Spleen (tissue), 11 donors: ENCODE data around the gene NT5E. TPM values are rescaled to one million over a fixed set of nuclear protein-coding genes. Genes with fewer than 3 reads are reported as not detected.

Experiments used
- DNase-seq: peaks from one replicate; pipeline ENCODE4 v3.0.0-alpha.2; 2020
- H3K27ac ChIP-seq, 8 donors: fragments of 200-600 bp; sonication (generic) in 7 of 8; 1 replicate in 4 of 8; 2 replicates in 4 of 8; pipeline versions ENCODE4 v1.5.0 to v1.8.0; 2016 to 2021; ENCODE audit warnings: inconsistent platforms in 4 of 8, mild to moderate bottlenecking in 4 of 8, moderate library complexity in 1 of 8
- H3K27me3 ChIP-seq, 7 donors: fragments of 200-600 bp; sonication (generic) in 6 of 7; replicated peaks in 1 of 7; 1 replicate in 4 of 7; 2 replicates in 3 of 7; pipeline versions ENCODE4 v1.5.0 to v1.8.0; 2016 to 2021; ENCODE audit warnings: inconsistent platforms in 3 of 7, mild to moderate bottlenecking in 1 of 7
- H3K36me3 ChIP-seq, 6 donors: fragments of 200-600 bp; sonication (generic) in 5 of 6; 1 replicate in 4 of 6; 2 replicates in 2 of 6; pipeline versions ENCODE4 v1.5.0 to v1.8.0; 2016 to 2021; ENCODE audit warnings: inconsistent platforms in 2 of 6
- H3K4me1 ChIP-seq, 6 donors: fragments of 200-600 bp; sonication (generic) in 5 of 6; 1 replicate in 3 of 6; 2 replicates in 3 of 6; pipeline versions ENCODE4 v1.5.0 to v1.8.0; 2016 to 2021; ENCODE audit warnings: inconsistent platforms in 3 of 6
- H3K4me3 ChIP-seq, 8 donors: fragments of 200-600 bp; sonication (generic) in 7 of 8; 1 replicate in 4 of 8; 2 replicates in 4 of 8; pipeline versions ENCODE4 v1.5.0 to v1.8.0; 2016 to 2021; ENCODE audit warnings: inconsistent platforms in 4 of 8, mild to moderate bottlenecking in 4 of 8, moderate library complexity in 2 of 8
- H3K9me3 ChIP-seq, 8 donors: fragments of 200-600 bp; sonication (generic) in 7 of 8; 1 replicate in 4 of 8; 2 replicates in 4 of 8; pipeline versions ENCODE4 v1.5.0 to v1.8.0; 2016 to 2021; ENCODE audit warnings: inconsistent platforms in 4 of 8
- POLR2A ChIP-seq, 3 donors: fragments of 450-650 bp; IDR thresholded peaks; one replicate each; pipeline ENCODE4 v1.5.1; 2017; ENCODE audit warnings: antibody characterized with exemption in 3 of 3, mild to moderate bottlenecking in 1 of 3
- POLR2AphosphoS5 ChIP-seq, 3 donors: sonication (generic); formaldehyde crosslinking; IDR thresholded peaks; one replicate each; pipeline ENCODE4 v1.5.1; 2017; ENCODE audit warnings: antibody characterized with exemption in 3 of 3
- WGBS, 5 donors: extraction: QIAGEN DNeasy Blood & Tissue Kit in 3 of 5; methylation state at CpG; one replicate each; pipeline versions ENCODE4 v1.1.5 to v1.1.7; 2013 to 2018; 5-methylcytosine and 5-hydroxymethylcytosine counted together
- intact Hi-C: fragments of 100-400 bp; cut with DNase I; formaldehyde crosslinking; loops from one replicate; pipeline ENCODE4 v1.15.0; 2023; ENCODE audit warnings: low total_unique reads
- polyA plus RNA-seq, 3 donors: library from polyadenylated mRNA; stranded (reverse); fragments of 200-250 nt; gene quantifications; one replicate each; pipeline ENCODE4 v1.2.1, GENCODE V29; 2013
- total RNA-seq, 7 donors: library from RNA; depleted of rRNA in 3 of 7; stranded (reverse); fragments of >200 nt in 3 of 7; fragmentation: NEBNext Ultra II Directional in 4 of 7; extraction: Animal tissue kit (Norgen Biotek cat#: 25700) in 4 of 7; gene quantifications; one replicate each; pipeline versions ENCODE4 v1.1.0 to v1.2.1, GENCODE V29; 2016 to 2021
- TF ChIP-seq, protein P1 (sequence below), 11 experiments: fragments of 200-600 bp in 7 of 11; fragments of 450-650 bp in 4 of 11; sonication (generic) in 4 of 11; IDR thresholded peaks in 8 of 11; conservative IDR thresholded peaks in 3 of 11; 1 replicate in 7 of 11; 2 replicates in 4 of 11; pipeline versions ENCODE4 v1.4.0 to v1.8.0; 2016 to 2021; ENCODE audit warnings: antibody characterized with exemption in 11 of 11, inconsistent platforms in 4 of 11, mild to moderate bottlenecking in 1 of 11
- donor health status: healthy with polysubstance abuse.
- donor health status: DM: no; HTN: no; CAD: no; lungs with moderate emphysema.
- donor health status: DM: no; HTN: no; CAD: no.
- donor health status: Bipolar disorder and iron deficiency.
- donor health status: healthy.
- donor health status: DM: no; HTN: no; CAD: no.
- donor health status: DM: yes; HTN: yes; CAD: no.

NT5E gene
- total and polyA plus RNA-seq, 10 donors, result 8.4 to 32.2 (median 19.1) TPM

DNA sequence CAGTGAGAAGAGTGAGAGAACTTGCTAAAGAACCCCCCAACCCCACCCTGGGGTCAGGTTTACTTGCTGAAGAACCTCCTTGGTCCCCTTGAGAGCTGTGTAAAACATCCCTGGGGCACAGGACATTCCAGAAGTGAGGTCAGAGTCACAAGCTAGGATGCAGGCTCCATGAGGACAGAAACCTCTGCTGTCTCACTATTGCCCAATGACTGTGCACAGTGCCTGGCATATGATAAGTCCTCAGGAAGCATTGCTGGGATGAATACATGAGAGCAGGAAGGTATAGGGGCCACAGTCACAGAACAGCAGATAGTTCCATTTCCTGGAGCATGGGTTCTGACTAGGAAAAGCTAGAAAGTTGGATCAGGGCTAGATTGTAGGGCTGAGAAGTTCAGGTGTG, 18.4 kb downstream of the NT5E start:
- Histone ChIP-seq H3K4me1 (peaks cover 4 to 31% (median 25%) of the 10 kb centered on the region in 6 donors), H3K27me3 (no peaks in the 10 kb centered on the region), H3K36me3 (peaks cover 0 to 5% (median 0%) of the 10 kb centered on the region in 6 donors), H3K9me3 (no peaks in the 10 kb centered on the region), H3K27ac (no peak overlapping the region), H3K4me3 (no peak overlapping the region)
- intact Hi-C loops, result no loop called here
- TF ChIP-seq POLR2AphosphoS5 (IDR thresholded peaks at IDR 0.05) (no peak), POLR2A (IDR thresholded peaks at IDR 0.05) (no peak)
- TF ChIP-seq, protein P1, sequence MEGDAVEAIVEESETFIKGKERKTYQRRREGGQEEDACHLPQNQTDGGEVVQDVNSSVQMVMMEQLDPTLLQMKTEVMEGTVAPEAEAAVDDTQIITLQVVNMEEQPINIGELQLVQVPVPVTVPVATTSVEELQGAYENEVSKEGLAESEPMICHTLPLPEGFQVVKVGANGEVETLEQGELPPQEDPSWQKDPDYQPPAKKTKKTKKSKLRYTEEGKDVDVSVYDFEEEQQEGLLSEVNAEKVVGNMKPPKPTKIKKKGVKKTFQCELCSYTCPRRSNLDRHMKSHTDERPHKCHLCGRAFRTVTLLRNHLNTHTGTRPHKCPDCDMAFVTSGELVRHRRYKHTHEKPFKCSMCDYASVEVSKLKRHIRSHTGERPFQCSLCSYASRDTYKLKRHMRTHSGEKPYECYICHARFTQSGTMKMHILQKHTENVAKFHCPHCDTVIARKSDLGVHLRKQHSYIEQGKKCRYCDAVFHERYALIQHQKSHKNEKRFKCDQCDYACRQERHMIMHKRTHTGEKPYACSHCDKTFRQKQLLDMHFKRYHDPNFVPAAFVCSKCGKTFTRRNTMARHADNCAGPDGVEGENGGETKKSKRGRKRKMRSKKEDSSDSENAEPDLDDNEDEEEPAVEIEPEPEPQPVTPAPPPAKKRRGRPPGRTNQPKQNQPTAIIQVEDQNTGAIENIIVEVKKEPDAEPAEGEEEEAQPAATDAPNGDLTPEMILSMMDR (IDR thresholded peaks at IDR 0.05 in 8 of 11, conservative IDR thresholded peaks at IDR 0.05 in 3 of 11), result no peak
- DNase-seq, result no peak

DNA sequence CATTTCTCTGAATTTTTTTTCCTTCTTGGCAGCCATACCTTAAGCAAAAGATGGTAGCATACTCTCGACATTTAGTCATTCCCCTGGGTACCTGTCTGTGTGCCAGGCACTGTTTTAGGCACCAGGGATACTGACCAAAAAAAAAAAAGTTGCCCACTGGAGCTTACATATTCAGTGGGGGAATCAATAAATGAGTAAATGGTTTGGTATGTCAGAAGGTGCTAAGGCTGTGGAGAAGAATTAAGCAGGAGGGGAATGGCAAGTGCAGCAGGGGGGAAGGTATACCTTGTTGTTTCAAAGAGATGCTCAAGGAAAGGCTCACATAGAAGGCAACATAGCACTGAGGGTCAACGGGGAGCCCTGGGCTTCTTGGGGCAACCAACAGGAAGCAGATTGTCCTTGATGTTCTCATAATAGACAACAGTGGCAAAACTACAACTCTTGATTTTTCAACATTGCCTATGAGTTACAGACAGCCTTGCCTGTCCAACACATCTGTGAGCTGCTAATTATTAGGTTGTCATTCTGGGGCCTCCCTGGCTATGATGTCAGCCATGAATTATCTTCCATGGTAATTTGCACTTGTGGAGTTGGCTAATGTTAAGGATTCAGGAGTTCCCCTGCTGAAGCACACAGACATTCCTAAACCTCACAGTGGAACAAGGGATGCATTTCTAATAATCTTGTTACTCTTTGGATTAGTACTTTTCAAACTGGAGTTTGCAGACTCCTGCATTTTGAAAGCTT, 19.6 kb downstream of the NT5E start:
- TF ChIP-seq POLR2AphosphoS5 (IDR thresholded peaks at IDR 0.05) (no peak), POLR2A (IDR thresholded peaks at IDR 0.05) (no peak)
- TF ChIP-seq, protein P1 (IDR thresholded peaks at IDR 0.05 in 8 of 11, conservative IDR thresholded peaks at IDR 0.05 in 3 of 11), result no peak
- intact Hi-C loops, result no loop called here
- no peak overlapping the region for H3K4me3 ChIP-seq
- peaks cover 4 to 20% (median 16%) of the 10 kb centered on the region in 6 donors for H3K4me1 ChIP-seq
- H3K9me3 ChIP-seq, result no peaks in the 10 kb centered on the region
- WGBS, 5 donors, result 60 to 68% (median 63%) methylated on average over 2 of the region's 2 CpGs
- DNase-seq, result no peak
- no peak overlapping the region for H3K27ac ChIP-seq
- no peaks in the 10 kb centered on the region for H3K27me3 ChIP-seq
- H3K36me3 ChIP-seq, result peaks cover 0 to 5% (median 0%) of the 10 kb centered on the region in 6 donors

DNA sequence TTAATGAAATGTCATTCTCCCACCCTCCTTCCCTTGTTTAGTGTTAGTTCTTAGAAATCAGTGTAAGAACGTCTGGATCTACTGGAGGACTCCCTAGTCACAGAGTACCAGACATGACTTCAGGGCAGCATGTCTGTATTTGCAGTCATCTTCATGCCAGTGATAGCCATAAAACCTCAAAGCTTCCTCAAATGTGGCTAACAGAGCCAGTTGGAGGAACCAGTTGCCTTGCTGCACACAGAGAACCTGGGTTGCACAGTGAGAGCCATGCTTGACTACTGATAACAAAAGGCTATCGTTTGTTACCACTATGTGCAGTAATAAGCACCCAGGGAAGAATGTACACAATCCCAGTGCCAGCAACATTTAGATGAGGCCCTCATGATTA, 20.1 kb downstream of the NT5E start:
- TF ChIP-seq, protein P1 (IDR thresholded peaks at IDR 0.05 in 8 of 11, conservative IDR thresholded peaks at IDR 0.05 in 3 of 11), result no peak
- TF ChIP-seq POLR2A (IDR thresholded peaks at IDR 0.05) (no peak), POLR2AphosphoS5 (IDR thresholded peaks at IDR 0.05) (no peak)
- Histone ChIP-seq H3K9me3 (no peaks in the 10 kb centered on the region), H3K4me1 (peaks cover 4 to 14% (median 11%) of the 10 kb centered on the region in 6 donors), H3K36me3 (peaks cover 0 to 5% (median 0%) of the 10 kb centered on the region in 6 donors), H3K27me3 (no peaks in the 10 kb centered on the region), H3K27ac (no peak overlapping the region), H3K4me3 (no peak overlapping the region)
- DNase-seq, result no peak
- 34 to 52% (median 49%) methylated on average over 2 of the region's 2 CpGs for WGBS, 5 donors
- intact Hi-C loops, result no loop called here

DNA sequence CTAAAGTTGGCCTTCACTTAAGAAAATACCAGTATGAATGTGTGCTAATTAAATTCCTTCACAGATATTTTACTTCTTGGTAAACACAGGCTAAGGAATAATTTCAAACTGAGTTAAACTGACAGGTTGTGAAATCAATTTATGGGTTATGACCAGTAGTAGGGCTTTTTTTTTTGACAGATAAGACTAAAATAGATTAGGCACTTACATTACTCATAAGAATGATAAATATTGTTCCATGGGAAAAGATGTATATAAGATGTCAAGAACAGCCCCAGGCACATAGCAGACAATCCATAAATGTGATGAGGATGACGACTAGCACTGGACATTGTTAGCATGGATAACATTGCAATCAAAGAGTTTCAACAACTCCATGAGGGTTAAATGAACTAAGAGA, 22.9 kb downstream of the NT5E start:
- no peak for DNase-seq
- TF ChIP-seq POLR2AphosphoS5 (IDR thresholded peaks at IDR 0.05) (no peak), POLR2A (IDR thresholded peaks at IDR 0.05) (no peak)
- TF ChIP-seq, protein P1 (IDR thresholded peaks at IDR 0.05 in 8 of 11, conservative IDR thresholded peaks at IDR 0.05 in 3 of 11), result no peak
- no peaks in the 10 kb centered on the region for H3K36me3 ChIP-seq
- peaks cover 0 to 13% (median 0%) of the 10 kb centered on the region in 8 donors for H3K9me3 ChIP-seq
- H3K4me1 ChIP-seq, result no peaks in the 10 kb centered on the region
- intact Hi-C loops, result no loop called here
- H3K27ac ChIP-seq, result no peak overlapping the region
- no peaks in the 10 kb centered on the region for H3K27me3 ChIP-seq
- H3K4me3 ChIP-seq, result no peak overlapping the region
- WGBS, 5 donors, result 72 to 85% (median 81%) methylated on average over 1 of the region's 1 CpG
